HG02623 (cell line): ENCODE measurements around the gene CRELD2.
"Not testable (repeated sequence)": the region's sequence is repeated elsewhere in the genome, so short reads cannot be mapped to it uniquely, and the experiment has no call there.

Experiments
- ATAC-seq: cut with Tn5 transposase; IDR thresholded peaks from one replicate; pipeline ENCODE4 v1.9.1; 2021; ENCODE audit warnings: moderate library complexity; ENCODE audit not compliant: unreplicated experiment

Gene CRELD2

DNA sequence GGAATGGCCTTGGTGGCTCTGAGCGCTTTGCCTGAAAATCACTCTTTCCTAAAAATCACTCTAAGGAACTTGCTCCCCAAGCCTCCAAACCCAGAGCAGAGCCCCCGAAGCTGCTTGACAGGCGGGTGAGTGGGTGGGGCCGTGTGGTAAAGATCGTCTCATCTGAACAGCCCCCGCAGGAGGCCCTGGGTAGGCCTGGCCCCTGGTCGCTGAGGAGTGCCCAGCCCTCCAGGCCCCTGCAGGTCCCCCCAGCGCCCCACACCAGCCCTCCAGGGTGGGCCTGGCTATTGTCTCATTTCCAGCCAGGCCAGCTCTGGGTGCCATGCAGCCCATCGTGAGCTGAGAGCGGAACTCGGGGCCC is 25.0 kb downstream of the CRELD2 start:
- no peak for ATAC-seq

DNA sequence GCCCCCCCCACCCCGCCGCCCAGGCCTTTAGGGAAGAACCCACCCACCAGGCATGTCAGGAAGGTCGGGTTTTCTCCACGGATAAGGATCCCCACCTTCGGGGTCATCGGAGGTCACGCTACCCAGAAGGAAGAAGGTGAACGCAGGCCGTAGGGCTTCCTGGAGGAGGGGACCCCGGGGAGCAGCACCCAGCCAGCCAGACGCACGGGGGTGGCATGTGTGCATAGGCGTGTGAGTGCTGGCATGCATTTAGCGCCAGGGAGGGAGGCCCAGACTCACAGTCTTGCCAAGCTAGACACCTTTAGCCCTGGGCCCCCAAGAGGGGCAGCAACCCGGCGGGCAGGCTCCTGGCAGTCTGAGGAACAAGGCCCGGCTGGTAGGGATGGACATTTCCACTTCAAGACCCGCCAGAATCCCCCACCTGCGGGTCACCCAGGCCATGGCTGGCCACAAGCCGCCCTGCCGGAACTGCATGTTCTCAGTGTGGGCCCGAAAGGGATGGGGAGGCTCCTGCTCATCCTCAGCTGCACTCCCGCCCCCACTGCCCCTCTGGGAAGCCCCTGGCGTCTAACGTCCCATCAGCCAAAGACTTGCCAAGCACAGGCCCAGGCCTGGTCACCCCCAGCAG is 25.5 kb downstream of the CRELD2 start:
- ATAC-seq, result no peak

DNA sequence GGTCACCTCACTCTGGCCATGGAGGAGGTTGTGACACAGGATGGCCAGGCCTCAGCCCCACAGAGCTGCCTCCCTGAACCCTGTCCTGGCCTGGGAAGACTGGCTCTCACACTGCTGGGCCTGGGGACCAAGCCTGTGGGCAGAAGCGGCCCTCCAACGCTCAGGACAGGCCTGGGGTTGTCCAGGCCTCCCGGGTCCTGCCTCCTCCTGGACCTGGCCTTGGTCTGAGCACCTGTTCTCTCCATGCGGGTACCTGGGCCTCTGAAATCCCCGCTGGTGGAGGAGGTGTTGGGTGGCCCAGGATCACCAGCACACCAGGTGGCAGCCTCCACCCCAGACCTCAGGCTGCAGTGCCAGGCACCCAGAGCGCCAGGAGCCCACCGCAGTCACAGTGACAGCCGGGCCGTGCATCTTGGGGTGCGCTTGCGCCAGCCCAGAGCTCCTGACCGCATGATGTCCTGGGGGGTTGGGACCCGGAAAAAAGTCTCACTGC is 26.0 kb downstream of the CRELD2 start:
- ATAC-seq, result no peak

DNA sequence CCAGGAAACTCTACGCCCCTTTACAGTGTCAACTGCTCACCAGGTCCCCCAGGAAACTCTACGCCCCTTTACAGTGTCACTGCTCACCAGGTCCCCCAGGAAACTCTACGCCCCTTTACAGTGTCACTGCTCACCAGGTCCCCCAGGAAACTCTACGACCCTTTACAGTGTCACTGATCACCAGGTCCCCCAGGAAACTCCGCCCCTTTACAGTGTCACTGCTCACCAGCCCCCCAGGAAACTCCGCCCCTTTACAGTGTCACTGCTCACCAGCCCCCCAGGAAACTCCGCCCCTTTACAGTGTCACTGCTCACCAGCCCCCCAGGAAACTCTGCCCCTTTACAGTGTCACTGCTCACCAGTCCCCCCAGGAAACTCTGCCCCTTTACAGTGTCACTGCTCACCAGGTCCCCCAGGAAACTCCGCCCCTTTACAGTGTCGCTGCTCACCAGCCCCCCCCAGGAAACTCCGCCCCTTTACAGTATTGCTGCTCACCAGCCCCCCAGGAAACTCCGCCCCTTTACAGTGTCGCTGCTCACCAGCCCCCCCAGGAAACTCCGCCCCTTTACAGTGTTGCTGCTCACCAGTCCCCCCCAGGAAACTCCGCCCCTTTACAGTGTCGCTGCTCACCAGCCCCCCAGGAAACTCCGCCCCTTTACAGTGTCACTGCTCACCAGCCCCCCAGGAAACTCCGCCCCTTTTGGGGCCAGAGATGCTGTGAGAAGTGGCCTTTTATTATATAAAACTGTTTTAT is 26.8 kb downstream of the CRELD2 start:
- not testable (repeated sequence) for ATAC-seq

- no peak for ATAC-seq
Observed at GRCh38 chr22:49946612-49947295, 28.3 kb downstream of the CRELD2 start.

DNA sequence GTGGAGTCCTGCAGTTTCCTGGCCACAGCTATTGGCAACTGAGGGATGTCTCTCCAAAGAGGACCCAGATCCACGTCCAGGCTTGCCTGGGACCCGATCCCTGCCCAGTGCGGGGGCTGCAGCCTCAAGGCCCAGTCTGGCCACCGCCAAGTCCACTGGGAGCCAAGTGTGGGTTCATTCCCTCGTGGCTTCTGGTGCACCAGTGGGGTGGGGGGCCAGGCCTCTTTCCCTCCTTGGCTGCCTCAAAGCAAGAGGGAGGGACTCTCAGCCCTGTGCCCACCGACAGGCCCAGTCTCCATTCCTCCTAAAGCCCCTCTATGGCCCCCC is 28.8 kb downstream of the CRELD2 start:
- ATAC-seq, result no peak

GRCh38 chr22:49948116-49948957 is 29.9 kb downstream of the CRELD2 start:
- no peak for ATAC-seq

- ATAC-seq, result no peak
Observed at GRCh38 chr22:49948958-49949913, 30.8 kb downstream of the CRELD2 start.

DNA sequence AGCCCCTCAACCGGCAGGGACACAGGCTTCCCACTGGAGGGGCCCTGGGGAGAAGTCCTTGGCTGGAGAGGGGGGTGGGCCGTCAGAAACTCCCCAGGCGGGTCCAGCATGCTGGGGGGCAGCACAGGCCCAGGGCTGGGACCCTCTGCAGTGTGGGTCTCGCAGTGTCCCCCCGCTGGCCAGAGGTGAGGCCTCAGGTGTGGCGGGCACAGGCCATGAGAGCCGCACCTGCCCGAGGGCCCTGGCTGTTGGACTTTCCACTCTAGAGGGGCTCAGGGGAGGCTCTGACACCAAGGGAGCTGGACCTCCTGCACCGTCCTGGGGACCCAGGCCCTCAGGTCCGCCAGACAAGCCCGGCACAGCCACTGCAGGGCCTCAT is 31.5 kb downstream of the CRELD2 start:
- ATAC-seq, result no peak

GRCh38 chr22:49950396-49950994 is 32.1 kb downstream of the CRELD2 start:
- ATAC-seq, result no peak

DNA sequence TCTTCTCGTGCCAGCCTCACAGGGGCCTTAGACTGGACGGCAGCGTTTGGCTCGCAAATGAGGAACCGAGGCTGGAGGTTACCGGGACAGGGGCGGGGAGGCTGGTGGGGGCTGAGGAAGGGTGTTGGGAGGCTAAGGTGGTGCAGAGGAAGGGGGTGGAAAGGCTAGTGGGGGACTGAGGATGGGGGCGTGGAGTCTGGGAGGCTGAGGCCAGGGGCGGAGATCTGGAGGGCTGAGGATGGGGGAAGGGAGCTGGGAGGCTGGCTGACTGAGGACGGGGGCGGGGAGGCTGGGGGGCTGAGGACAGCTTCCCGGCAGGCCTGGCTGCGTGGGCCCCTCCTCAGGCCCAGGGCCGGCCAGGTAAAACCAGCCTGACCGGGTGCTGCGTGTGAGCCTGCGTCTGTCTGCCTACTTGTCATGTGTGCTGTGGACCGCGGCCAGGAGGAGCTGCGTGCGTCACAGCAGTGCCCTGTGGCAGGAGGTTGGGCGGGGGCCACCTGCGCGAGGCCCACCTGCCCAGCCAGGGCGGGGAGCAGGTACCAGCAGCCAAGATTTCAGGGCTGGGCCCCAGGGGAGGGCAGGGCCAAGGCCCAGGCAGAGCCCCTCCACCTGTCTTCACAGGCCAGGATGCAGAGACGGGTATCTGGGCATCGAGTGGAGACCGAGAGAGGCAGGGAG is 32.7 kb downstream of the CRELD2 start:
- no peak for ATAC-seq

DNA sequence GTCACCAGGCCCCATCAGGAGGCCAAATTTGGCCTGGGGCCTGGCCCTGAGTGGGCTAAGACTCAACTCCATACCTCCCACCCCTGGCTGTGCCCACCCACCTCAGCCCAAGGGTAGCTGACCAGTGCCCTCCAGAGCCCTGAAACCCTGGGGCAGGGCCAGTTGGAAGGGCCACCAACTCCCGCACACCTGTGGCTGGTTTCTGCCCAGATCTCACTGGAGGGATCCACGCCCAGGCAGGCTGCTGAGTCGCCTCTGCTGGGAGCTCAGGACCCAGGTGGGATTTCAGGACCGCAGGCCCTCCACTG is 33.2 kb downstream of the CRELD2 start:
- ATAC-seq, result no peak

DNA sequence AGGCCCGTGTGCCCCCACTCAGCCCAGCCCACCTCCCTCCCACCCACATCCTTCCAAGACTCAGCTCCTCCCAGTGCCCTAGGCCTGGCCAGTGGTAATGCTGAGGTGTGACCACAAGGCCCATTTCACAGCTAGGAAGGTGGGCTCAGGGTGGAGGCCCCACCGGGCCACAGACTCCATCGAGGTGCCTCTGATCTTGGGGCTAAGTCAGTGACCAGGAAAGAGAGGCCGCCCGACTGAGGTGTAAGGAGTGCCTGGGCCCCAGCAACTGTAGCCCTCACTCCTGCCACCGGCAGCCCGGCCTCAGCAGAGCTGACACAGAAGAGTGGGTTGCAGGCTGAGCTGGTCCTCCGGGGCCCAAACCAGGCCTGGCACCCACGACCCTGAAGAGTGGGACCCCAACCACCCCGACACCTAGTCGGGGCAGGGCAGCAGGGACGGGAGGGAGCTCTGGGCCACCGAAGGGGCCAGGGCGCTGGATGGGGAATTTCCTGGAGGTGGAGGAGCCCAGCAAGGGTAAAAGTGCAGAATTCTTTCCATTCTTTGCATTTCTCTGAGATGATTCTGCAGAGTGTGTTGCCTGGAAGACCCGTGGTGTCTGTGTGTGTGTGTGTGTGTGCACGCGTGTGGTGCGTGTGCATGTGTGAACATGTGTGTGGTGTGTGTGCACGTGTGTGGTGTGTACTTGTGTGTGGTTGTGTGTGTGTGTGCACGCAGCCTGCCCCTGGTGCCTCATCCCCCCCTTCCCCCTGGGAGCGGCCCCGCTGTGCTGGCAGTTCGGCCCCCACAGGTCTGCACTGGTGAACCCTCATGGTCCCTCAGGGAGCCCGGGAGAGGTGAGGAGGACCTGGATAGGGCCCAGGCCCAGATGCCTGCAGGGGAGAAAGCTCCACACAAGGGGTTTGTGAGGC is 33.8 kb downstream of the CRELD2 start:
- no peak for ATAC-seq

- ATAC-seq, result no peak
Observed at GRCh38 chr22:49953027-49953679, 34.7 kb downstream of the CRELD2 start.

GRCh38 chr22:49953680-49954344 is 35.4 kb downstream of the CRELD2 start:
- no peak for ATAC-seq

DNA sequence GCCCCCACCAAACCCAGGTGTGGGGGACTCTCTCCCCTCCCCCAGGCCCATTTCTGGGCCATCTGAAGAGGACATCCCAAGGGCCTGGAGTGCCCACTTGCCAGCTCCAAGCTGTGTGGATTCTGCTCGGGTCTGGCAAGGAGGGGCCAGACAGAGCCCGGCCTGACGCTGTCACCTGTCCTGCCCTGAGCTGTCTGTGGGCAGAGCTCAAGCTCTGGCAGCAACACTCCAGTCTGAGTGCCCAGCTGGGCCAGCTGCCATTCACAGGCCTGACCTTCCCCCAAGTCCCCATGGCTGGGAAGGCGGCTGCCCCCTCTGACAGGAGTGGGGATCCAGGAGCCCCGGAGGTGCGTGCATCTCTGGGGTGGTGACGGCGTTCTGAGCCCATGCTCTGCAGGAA is 35.9 kb downstream of the CRELD2 start:
- no peak for ATAC-seq

- ATAC-seq, result no peak
Observed at GRCh38 chr22:49954991-49955580, 36.7 kb downstream of the CRELD2 start.
